ENCODE results near the gene KBTBD12. TPM values are rescaled to one million over a fixed set of nuclear protein-coding genes. Genes with fewer than 3 reads are reported as not detected.

Gene KBTBD12
- total RNA-seq, 1 donor from 2014 or later: not detected

DNA sequence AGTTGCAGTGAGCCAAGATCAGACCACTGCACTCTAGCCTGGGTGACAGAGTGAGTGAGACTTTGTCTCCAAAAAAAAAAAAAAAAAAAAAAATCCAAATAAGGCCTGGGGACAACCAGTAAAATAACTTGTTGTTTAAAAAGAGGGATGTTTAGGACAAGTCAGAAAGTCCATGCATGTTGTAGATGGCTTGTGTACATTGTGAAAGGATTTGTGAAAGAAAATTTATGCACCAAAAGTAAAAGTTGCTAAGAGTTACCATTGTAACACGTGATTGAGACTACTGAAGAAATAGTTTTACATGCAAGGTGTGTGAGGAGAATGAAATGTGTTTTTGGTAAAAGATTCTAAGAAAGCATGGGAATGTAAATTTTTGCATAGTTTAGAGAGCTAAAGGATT is 101.5 kb downstream of the KBTBD12 start:
- TF ChIP-seq, protein P1, sequence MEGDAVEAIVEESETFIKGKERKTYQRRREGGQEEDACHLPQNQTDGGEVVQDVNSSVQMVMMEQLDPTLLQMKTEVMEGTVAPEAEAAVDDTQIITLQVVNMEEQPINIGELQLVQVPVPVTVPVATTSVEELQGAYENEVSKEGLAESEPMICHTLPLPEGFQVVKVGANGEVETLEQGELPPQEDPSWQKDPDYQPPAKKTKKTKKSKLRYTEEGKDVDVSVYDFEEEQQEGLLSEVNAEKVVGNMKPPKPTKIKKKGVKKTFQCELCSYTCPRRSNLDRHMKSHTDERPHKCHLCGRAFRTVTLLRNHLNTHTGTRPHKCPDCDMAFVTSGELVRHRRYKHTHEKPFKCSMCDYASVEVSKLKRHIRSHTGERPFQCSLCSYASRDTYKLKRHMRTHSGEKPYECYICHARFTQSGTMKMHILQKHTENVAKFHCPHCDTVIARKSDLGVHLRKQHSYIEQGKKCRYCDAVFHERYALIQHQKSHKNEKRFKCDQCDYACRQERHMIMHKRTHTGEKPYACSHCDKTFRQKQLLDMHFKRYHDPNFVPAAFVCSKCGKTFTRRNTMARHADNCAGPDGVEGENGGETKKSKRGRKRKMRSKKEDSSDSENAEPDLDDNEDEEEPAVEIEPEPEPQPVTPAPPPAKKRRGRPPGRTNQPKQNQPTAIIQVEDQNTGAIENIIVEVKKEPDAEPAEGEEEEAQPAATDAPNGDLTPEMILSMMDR (IDR thresholded peaks at IDR 0.05): no peak
- Mint-ChIP-seq H3K4me3 (ENCODE audit: unreplicated experiment) (no peak overlapping the region), H3K27me3 (ENCODE audit: unreplicated experiment) (peaks cover 8% of the 10 kb centered on the region), H3K27ac (ENCODE audit: unreplicated experiment) (no peak overlapping the region), H3K36me3 (ENCODE audit: unreplicated experiment) (no peaks in the 10 kb centered on the region), H3K4me1 (ENCODE audit: unreplicated experiment) (peaks cover 1% of the 10 kb centered on the region), H3K9me3 (ENCODE audit: unreplicated experiment) (peaks cover 4% of the 10 kb centered on the region)
- DNase-seq (ENCODE audit: extremely low spot score, unreplicated experiment): no peak

DNA sequence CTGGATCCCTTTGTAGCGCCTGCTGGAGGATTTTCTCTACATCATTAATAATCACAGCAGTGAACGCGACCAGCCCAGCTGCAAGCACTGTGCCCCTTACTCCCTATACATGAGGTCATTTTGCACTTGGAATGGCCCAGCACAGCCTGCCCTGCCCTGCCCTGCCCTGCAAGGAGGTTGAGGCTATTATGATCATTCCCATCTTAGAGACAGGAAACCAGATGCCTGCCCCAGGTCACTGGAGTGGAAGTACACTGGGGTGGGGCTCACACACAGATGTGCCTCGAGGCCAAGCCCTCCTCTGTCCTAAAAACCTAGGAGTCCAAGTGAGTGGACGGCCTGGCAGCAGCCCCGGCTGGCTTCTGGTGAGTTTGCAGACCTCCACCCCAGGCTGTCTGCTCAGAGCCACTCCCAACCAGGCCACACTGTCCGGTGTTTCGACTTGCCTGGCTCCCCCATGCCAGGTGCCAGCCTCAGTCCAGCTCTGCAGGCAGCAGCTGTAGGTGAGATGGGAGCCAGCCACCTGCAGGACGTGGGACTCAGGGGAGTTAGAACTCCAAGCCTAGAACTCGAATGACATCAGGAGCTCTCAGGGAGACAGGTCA is 106.8 kb downstream of the KBTBD12 start:
- Mint-ChIP-seq H3K4me1 (ENCODE audit: unreplicated experiment) (peaks cover 5% of the 10 kb centered on the region), H3K9me3 (ENCODE audit: unreplicated experiment) (no peaks in the 10 kb centered on the region), H3K27me3 (ENCODE audit: unreplicated experiment) (peaks cover 34% of the 10 kb centered on the region), H3K36me3 (ENCODE audit: unreplicated experiment) (no peaks in the 10 kb centered on the region), H3K4me3 (ENCODE audit: unreplicated experiment) (no peak overlapping the region), H3K27ac (ENCODE audit: unreplicated experiment) (no peak overlapping the region)
- TF ChIP-seq, protein P1 (IDR thresholded peaks at IDR 0.05): no peak
- DNase-seq (ENCODE audit: extremely low spot score, unreplicated experiment): no peak

DNA sequence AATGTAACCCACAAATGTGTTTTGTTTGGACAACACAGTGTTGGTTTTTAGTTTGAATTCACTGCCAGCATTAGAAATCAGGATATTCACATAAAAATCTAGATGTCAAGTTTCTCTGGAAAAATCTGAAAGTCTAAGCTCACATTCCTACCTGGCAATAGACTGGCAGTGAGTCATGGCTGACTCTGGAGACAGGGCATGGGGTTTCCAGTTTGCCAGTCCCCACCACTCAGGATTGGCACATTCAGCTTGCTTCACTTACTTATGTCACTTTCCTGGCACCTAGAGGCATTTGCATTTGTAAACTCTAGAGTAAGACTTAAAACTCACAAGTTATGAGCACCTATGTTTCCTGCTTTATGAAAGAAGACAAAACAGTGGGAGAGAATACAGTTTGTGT is 118.1 kb downstream of the KBTBD12 start:
- no peak overlapping the region for H3K4me3 Mint-ChIP-seq (ENCODE audit: unreplicated experiment)
- no peaks in the 10 kb centered on the region for H3K4me1 Mint-ChIP-seq (ENCODE audit: unreplicated experiment)
- no peaks in the 10 kb centered on the region for H3K36me3 Mint-ChIP-seq (ENCODE audit: unreplicated experiment)
- H3K27ac Mint-ChIP-seq (ENCODE audit: unreplicated experiment): no peak overlapping the region
- DNase-seq (ENCODE audit: extremely low spot score, unreplicated experiment): no peak
- TF ChIP-seq, protein P1 (IDR thresholded peaks at IDR 0.05): no peak
- no peaks in the 10 kb centered on the region for H3K9me3 Mint-ChIP-seq (ENCODE audit: unreplicated experiment)
- H3K27me3 Mint-ChIP-seq (ENCODE audit: unreplicated experiment): peaks cover 51% of the 10 kb centered on the region

DNA sequence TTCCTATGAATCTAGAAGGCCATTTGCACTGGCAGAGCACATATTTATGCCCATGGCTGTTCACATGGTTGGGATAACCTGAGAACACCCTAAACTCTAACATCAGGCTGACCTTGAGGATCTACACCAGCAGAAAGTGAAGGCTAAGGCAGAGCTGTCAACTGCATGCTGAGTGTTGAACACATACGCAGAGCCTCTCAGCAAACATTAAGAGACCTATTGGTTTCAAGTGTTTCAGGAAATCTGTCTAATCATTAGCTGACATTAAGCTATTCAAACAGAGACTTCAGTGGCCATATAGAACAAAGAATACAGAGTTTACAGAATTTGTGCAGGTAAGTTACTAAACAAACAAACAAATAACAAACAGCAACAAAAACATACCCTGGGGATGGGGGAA is 121.1 kb downstream of the KBTBD12 start:
- no peaks in the 10 kb centered on the region for H3K36me3 Mint-ChIP-seq (ENCODE audit: unreplicated experiment)
- no peaks in the 10 kb centered on the region for H3K4me1 Mint-ChIP-seq (ENCODE audit: unreplicated experiment)
- no peak for DNase-seq (ENCODE audit: extremely low spot score, unreplicated experiment)
- no peak overlapping the region for H3K27ac Mint-ChIP-seq (ENCODE audit: unreplicated experiment)
- TF ChIP-seq, protein P1 (IDR thresholded peaks at IDR 0.05): no peak
- H3K4me3 Mint-ChIP-seq (ENCODE audit: unreplicated experiment): no peak overlapping the region
- H3K27me3 Mint-ChIP-seq (ENCODE audit: unreplicated experiment): peaks cover 56% of the 10 kb centered on the region
- H3K9me3 Mint-ChIP-seq (ENCODE audit: unreplicated experiment): no peaks in the 10 kb centered on the region

Other genes with a start within 250 kb of the KBTBD12 start
- 69.8 and 73.4 TPM in 2 replicates for gene ABTB1, start 242.3 kb upstream of the KBTBD12 start, total RNA-seq
- gene MGLL, start 92.7 kb upstream of the KBTBD12 start, total RNA-seq: 102 and 112 TPM in 2 replicates
- gene SEC61A1, start 137.2 kb downstream of the KBTBD12 start, total RNA-seq: 307 and 310 TPM in 2 replicates
- gene RUVBL1, start 208.6 kb downstream of the KBTBD12 start, total RNA-seq: 34.1 and 34.3 TPM in 2 replicates
- gene EEFSEC, start 238.2 kb downstream of the KBTBD12 start, total RNA-seq: 14.3 and 15.6 TPM in 2 replicates